COR-L47 (cell line): ENCODE results near the gene IL18RAP.

ENCODE experiments used
- DNase-seq: peaks from one replicate; lab custom pipeline; 2025; lab: John Stamatoyannopoulos, UW

The IL18RAP gene

GRCh38 chr2:102498414-102498813 lies 75.5 kb downstream of the IL18RAP start:
- no peak for DNase-seq

GRCh38 chr2:102499558-102499957 lies 76.6 kb downstream of the IL18RAP start:
- DNase-seq, result no peak
